H9 (cell line): ENCODE results near the gene STRIT1. TPM values are rescaled to one million over a fixed set of nuclear protein-coding genes. Genes with fewer than 3 reads are reported as not detected.

ENCODE experiments used
- DNase-seq: peaks from one replicate; pipeline ENCODE4 v3.0.0-alpha.2; 2017
- H2AFZ ChIP-seq: one replicate; pipeline ENCODE4 v1.6.1; 2013; ENCODE audit warnings: mild to moderate bottlenecking, low read length, control low read depth, moderate library complexity
- H2AK5ac ChIP-seq: 2 replicates; pipeline ENCODE4 v1.6.1; 2013; ENCODE audit warnings: low read length, control low read depth, mixed read lengths; ENCODE audit not compliant: insufficient read length
- H2BK120ac ChIP-seq: one replicate; pipeline ENCODE4 v1.6.1; 2013; ENCODE audit warnings: low read depth, mild to moderate bottlenecking, low read length, control low read depth, inconsistent platforms; ENCODE audit not compliant: poor library complexity, severe bottlenecking
- H2BK12ac ChIP-seq: 2 replicates; pipeline ENCODE4 v1.6.1; 2013; ENCODE audit warnings: low read length, control low read depth, mixed read lengths, low read depth; ENCODE audit not compliant: insufficient read length
- H2BK15ac ChIP-seq: 2 replicates; pipeline ENCODE4 v1.6.1; 2013; ENCODE audit warnings: low read depth, low read length, control low read depth
- H2BK20ac ChIP-seq: one replicate; pipeline ENCODE4 v1.6.1; 2013; ENCODE audit warnings: low read depth, mild to moderate bottlenecking, low read length, control low read depth, inconsistent platforms; ENCODE audit not compliant: poor library complexity, severe bottlenecking
- H2BK5ac ChIP-seq: 2 replicates; pipeline ENCODE4 v1.6.1; 2013; ENCODE audit warnings: low read length, control low read depth, mixed read lengths; ENCODE audit not compliant: insufficient read length
- H3K14ac ChIP-seq: 2 replicates; pipeline ENCODE4 v1.6.1; 2013; ENCODE audit warnings: low read length, control low read depth; ENCODE audit not compliant: insufficient read depth
- H3K18ac ChIP-seq: 2 replicates; pipeline ENCODE4 v1.6.1; 2013; ENCODE audit warnings: low read depth, mild to moderate bottlenecking, mixed read lengths, low read length, control low read depth; ENCODE audit not compliant: insufficient read length
- H3K23ac ChIP-seq: 2 replicates; pipeline ENCODE4 v1.6.1; 2013; ENCODE audit warnings: low read length, control low read depth, mixed read lengths, low read depth; ENCODE audit not compliant: insufficient read length
- H3K23me2 ChIP-seq: 2 replicates; pipeline ENCODE4 v1.6.1; 2013; ENCODE audit warnings: low read depth, mild to moderate bottlenecking, mixed read lengths, low read length, control low read depth; ENCODE audit not compliant: insufficient read length, poor library complexity, severe bottlenecking
- H3K27ac ChIP-seq: 2 replicates; pipeline ENCODE4 v1.5.1; 2013; ENCODE audit warnings: low read length, control low read depth, mixed read lengths, low read depth; ENCODE audit not compliant: insufficient read length
- H3K27me3 ChIP-seq: 2 replicates; pipeline ENCODE4 v1.6.1; 2013; ENCODE audit warnings: low read length, control low read depth, inconsistent platforms; ENCODE audit not compliant: insufficient read depth
- H3K4ac ChIP-seq: 2 replicates; pipeline ENCODE4 v1.6.1; 2013; ENCODE audit warnings: low read depth, mild to moderate bottlenecking, control low read depth, inconsistent platforms, low read length, moderate library complexity
- H3K4me1 ChIP-seq: 2 replicates; pipeline ENCODE4 v1.6.1; 2013; ENCODE audit warnings: low read length, control low read depth, inconsistent platforms; ENCODE audit not compliant: insufficient read depth
- H3K4me2 ChIP-seq: 2 replicates; pipeline ENCODE4 v1.6.1; 2013; ENCODE audit warnings: low read length, control low read depth, mixed read lengths; ENCODE audit not compliant: insufficient read length, insufficient read depth
- H3K56ac ChIP-seq: 2 replicates; pipeline ENCODE4 v1.6.1; 2013; ENCODE audit warnings: low read depth, mild to moderate bottlenecking, mixed read lengths, low read length, control low read depth; ENCODE audit not compliant: insufficient read length
- H3K79me1 ChIP-seq: 2 replicates; pipeline ENCODE4 v1.6.1; 2013; ENCODE audit warnings: low read depth, mild to moderate bottlenecking, moderate library complexity, low read length, control low read depth, inconsistent platforms; ENCODE audit not compliant: insufficient read depth, poor library complexity, severe bottlenecking
- H3K79me2 ChIP-seq: 2 replicates; pipeline ENCODE4 v1.6.1; 2013; ENCODE audit warnings: low read length, control low read depth, inconsistent platforms; ENCODE audit not compliant: insufficient read depth
- H3K9ac ChIP-seq: 2 replicates; pipeline ENCODE4 v1.6.1; 2013; ENCODE audit warnings: low read length, control low read depth, mixed read lengths; ENCODE audit not compliant: insufficient read length; ENCODE audit errors: extremely low read depth
- H3K9me3 ChIP-seq: one replicate; pipeline ENCODE4 v1.6.1; 2013; ENCODE audit warnings: low read depth, low read length, inconsistent platforms; ENCODE audit not compliant: control insufficient read depth
- H3T11ph ChIP-seq: one replicate; pipeline ENCODE4 v1.6.1; 2013; ENCODE audit warnings: mild to moderate bottlenecking, low read length, control low read depth, inconsistent platforms
- H4K20me1 ChIP-seq: one replicate; pipeline ENCODE4 v1.6.1; 2013; ENCODE audit not compliant: control insufficient read depth, insufficient read length, insufficient read depth
- H4K5ac ChIP-seq: 2 replicates; pipeline ENCODE4 v1.6.1; 2013; ENCODE audit warnings: low read depth, mild to moderate bottlenecking, mixed read lengths, low read length, control low read depth; ENCODE audit not compliant: insufficient read length
- H4K8ac ChIP-seq: replicated peaks from 2 replicates; pipeline ENCODE4 v1.6.1; 2013; ENCODE audit warnings: low read length, control low read depth, mixed read lengths, low read depth; ENCODE audit not compliant: insufficient read length
- H4K91ac ChIP-seq: 2 replicates; pipeline ENCODE4 v1.6.1; 2013; ENCODE audit warnings: low read depth, mild to moderate bottlenecking, moderate library complexity, mixed read lengths, low read length, control low read depth; ENCODE audit not compliant: insufficient read length
- H3K27ac Mint-ChIP-seq, 3 experiments: 2 replicates in 2 of 3; 3 replicates in 1 of 3; pipeline ENCODE4 v1.8.0; 2020 to 2021; ENCODE audit warnings: mixed read lengths in 3 of 3, mild to moderate bottlenecking in 1 of 3, moderate library complexity in 1 of 3
- H3K27me3 Mint-ChIP-seq: 2 replicates; pipeline ENCODE4 v1.8.0; 2021; ENCODE audit warnings: low read depth, mild to moderate bottlenecking, moderate library complexity, mixed read lengths
- H3K36me3 Mint-ChIP-seq, 3 experiments: 2 replicates in 2 of 3; 3 replicates in 1 of 3; pipeline ENCODE4 v1.8.0; 2020 to 2021; ENCODE audit warnings: low read depth in 3 of 3, mixed read lengths in 3 of 3; ENCODE audit not compliant: insufficient read depth in 1 of 3
- H3K4me1 Mint-ChIP-seq, 2 experiments: 2 replicates each; pipeline ENCODE4 v1.8.0; 2020; ENCODE audit warnings: mixed read lengths in 2 of 2
- H3K4me3 Mint-ChIP-seq, 2 experiments: 2 replicates in 1 of 2; 3 replicates in 1 of 2; pipeline ENCODE4 v1.8.0; 2020 to 2021; ENCODE audit warnings: mild to moderate bottlenecking in 2 of 2, mixed read lengths in 2 of 2, moderate library complexity in 1 of 2
- H3K9me3 Mint-ChIP-seq, 2 experiments: 2 replicates in 1 of 2; 3 replicates in 1 of 2; pipeline ENCODE4 v1.8.0; 2020; ENCODE audit warnings: mild to moderate bottlenecking in 2 of 2, mixed read lengths in 2 of 2, moderate library complexity in 1 of 2
- CTCF ChIP-seq: fragments of 200-600 bp; sonication (generic); conservative IDR thresholded peaks from 3 replicates; pipeline ENCODE4 v1.8.0; 2021; ENCODE audit warnings: antibody characterized with exemption, mild to moderate bottlenecking
- total RNA-seq: library from RNA; stranded (reverse); gene quantifications from 2 replicates; pipeline ENCODE4 v1.2.1, GENCODE V29; 2021

STRIT1 gene
- total RNA-seq, 1 experiment from 2014 or later, result not detected

DNA sequence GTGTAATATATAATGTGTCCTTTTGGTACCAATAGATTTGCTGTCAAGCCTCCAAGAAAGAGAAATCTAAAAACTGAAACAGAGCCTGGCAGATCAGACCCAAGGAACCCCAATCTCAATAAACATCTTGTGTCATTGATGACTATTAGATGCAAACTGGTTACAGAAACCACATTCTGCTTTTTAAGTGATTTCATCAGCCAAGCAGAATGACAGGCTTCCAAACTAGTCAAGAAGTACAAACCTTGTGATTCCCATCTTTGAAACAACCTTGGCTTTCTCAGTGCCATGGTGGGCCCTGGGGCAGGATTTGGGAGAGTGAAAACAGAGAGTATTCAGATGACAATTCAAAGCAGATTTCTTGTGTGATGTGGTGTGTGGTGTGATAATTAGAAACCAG, 45.6 kb upstream of the STRIT1 start:
- Mint-ChIP-seq H3K9me3 (no peaks in the 10 kb centered on the region), H3K27me3 (no peaks in the 10 kb centered on the region), H3K4me3 (no peak overlapping the region), H3K27ac (no peak overlapping the region; a peak in 1 of 7 replicates), H3K4me1 (peaks cover 13 to 17% of the 10 kb centered on the region in 2 experiments), H3K36me3 (no peaks in the 10 kb centered on the region)
- H3K4me1 ChIP-seq, result no peaks in the 10 kb centered on the region
- H2BK20ac ChIP-seq, result no peak overlapping the region
- H3K23me2 ChIP-seq, result no peaks in the 10 kb centered on the region
- no peak overlapping the region for H4K8ac ChIP-seq
- no peak overlapping the region for H2AK5ac ChIP-seq
- no peaks in the 10 kb centered on the region for H4K20me1 ChIP-seq
- no peak overlapping the region for H3K23ac ChIP-seq
- H3K18ac ChIP-seq, result no peak overlapping the region
- no peaks in the 10 kb centered on the region for H3K79me2 ChIP-seq
- no peaks in the 10 kb centered on the region for H3K9me3 ChIP-seq
- no peak overlapping the region for H3K14ac ChIP-seq
- no peak overlapping the region for H2BK12ac ChIP-seq
- TF ChIP-seq CTCF, result no peak
- H3K4ac ChIP-seq, result no peak overlapping the region
- no peaks in the 10 kb centered on the region for H3K79me1 ChIP-seq
- no peak overlapping the region for H2BK5ac ChIP-seq
- H3T11ph ChIP-seq, result no peak overlapping the region
- H4K91ac ChIP-seq, result no peak overlapping the region
- H2BK120ac ChIP-seq, result no peak overlapping the region
- no peak overlapping the region for H3K56ac ChIP-seq
- no peaks in the 10 kb centered on the region for H3K27me3 ChIP-seq
- H2BK15ac ChIP-seq, result no peak overlapping the region
- no peak overlapping the region for H3K4me2 ChIP-seq
- H4K5ac ChIP-seq, result no peak overlapping the region
- H2AFZ ChIP-seq, result no peak overlapping the region
- DNase-seq, result no peak
- no peak overlapping the region for H3K9ac ChIP-seq
- no peak overlapping the region for H3K27ac ChIP-seq
